ENCODE measurements around the gene LYPLAL1.
"Not testable (repeated sequence)": the region's sequence is repeated elsewhere in the genome, so short reads cannot be mapped to it uniquely, and the experiment has no call there.

Gene LYPLAL1

DNA sequence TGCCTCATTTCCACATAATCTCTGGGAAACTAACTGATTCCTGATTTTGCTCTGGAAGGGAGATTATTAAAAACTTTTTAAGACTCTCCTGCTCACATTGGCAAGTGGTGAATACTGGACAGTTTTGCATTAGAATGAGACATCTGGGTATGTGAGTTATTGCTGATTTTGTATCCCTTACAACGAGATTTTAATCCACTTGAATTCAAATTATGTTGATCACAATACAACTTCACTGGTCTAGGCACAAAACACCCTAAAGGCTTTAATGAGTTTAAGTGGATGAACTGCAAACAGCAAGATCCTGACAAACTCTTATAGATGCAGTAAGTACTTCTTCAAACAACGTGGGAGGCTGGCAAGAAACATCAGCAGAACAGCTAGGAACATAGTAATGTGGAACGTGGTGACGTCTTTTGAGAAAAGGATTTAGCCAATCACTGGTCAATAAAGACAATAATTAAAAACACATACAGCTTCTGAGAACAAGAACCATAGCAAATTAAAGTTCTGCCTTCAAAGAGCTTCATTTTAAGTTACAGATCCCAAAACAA lies 10.2 kb upstream of the LYPLAL1 start:
- no peak for DNase-seq (ENCODE audit: low read depth)

DNA sequence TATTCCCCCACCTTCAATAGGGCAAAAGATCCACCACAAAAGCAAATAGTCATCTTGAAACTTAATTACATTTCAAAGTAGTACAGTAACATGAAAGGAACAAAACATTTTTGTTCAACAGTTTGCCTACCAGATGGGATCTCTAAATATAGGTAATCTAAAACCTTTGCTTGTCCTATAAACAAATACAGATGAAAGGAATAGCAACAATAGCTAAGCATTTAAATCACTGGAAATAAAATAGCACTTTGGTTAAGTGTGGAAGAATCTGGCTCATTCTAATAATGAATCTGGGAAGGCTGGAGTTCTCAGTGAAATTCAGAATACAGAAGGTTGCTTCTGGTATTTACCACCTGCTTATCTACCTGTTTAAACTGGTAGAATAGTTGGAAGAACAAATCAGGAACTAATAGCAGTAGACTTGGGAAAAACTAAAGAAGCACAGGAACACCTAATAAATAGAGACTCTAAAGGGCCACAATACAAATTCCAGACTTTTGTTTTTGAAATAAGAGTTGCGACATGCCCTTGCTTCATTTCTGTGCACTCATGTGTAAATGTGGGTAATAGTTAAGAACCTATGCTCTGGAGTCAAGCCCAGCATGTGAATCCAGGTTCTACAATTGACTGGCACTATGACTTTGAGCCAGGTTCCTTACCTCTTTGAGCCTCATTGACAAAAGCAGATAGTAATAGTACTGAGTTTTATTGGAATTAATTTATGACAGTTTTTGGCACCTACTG lies 2.3 kb upstream of the LYPLAL1 start:
- no peak for DNase-seq (ENCODE audit: low read depth)

DNA sequence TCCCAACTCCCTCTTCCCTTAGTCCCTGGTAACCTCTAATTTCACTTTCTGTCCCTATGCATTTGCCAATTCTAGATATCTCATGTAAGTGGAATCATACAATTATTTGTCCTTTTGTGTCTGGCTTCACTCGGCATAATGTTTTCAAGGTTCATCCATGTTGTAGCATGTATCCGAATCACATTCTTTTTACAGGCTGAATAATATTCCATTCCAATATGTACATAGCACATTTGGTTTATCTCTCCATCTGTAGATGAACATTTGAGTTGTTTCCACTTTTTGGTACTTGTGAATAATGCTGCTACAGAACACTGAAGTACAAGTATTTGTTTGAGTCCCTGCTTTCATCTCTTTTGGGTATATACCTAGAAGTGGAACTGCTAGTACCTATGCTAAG lies 857 bp upstream of the LYPLAL1 start:
- no peak for DNase-seq (ENCODE audit: low read depth)

DNA sequence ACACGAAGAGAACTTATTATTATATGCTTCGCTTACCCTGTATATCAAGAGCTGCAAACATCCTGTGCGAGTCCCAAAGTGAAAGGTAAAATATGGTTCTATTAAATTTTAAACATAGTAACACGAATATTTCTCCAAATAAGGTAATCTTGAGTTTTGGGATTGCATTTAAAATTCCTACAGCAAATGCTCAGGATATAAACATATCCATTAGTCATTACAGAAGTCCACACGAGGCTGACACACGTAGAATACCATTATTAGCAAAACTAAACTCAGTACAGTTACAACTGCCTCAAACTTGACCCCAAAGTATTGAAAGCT lies 282 bp upstream of the LYPLAL1 start:
- DNase-seq (ENCODE audit: low read depth): no peak

DNA sequence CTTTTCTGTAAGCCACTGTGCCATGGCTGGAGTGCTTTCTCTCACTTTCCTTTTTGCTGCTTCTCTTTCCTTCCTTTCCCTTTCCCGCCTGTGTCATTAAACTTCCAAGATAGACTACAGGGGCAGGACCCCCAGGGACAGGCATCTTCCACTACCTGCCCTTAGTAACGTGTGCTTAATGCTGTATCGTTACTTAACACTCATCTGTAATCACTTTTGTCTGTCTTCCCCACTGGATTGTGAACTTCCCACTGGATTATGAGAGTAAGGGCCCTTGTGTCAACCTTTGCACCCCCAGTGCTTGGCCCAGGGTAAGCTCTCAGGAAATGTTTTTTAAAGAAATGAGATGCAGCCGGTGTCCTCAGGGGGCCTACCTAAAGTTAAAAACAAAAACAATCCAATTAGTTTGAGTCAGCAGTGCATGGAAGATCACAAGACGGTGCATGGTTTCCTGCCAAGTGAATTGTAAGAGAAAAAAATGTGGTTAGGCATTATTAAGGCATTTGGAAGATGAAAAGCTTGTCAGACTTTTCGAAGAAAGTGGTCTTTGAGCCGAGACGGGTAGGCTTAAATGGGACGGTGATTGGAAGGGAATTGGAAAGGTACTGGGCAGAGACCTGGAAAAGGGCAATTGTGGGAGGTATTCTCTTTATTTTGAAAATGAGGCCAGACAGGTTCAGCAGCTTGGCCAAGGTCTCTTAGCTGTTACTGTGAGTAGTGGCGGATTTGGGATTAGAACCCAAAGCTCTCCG lies 958 bp downstream of the LYPLAL1 start:
- no peak for DNase-seq (ENCODE audit: low read depth)

DNA sequence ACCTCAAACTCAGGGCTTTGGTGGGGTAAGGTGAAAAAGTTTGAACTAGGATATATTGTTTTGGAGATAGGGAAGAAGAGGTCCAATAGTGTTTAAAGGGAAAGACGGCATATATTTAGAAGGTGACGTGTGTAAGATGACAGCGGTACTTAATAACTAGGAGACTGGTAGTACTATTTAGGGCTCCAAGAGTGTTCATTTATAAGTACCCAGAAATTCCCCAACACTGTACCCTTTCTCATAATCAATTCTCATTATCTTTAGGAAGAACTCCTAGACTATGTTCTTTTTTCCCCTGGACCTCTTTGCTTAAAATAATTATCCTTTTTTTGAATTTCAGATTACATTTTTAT lies 1.5 kb downstream of the LYPLAL1 start:
- DNase-seq (ENCODE audit: low read depth): no peak

DNA sequence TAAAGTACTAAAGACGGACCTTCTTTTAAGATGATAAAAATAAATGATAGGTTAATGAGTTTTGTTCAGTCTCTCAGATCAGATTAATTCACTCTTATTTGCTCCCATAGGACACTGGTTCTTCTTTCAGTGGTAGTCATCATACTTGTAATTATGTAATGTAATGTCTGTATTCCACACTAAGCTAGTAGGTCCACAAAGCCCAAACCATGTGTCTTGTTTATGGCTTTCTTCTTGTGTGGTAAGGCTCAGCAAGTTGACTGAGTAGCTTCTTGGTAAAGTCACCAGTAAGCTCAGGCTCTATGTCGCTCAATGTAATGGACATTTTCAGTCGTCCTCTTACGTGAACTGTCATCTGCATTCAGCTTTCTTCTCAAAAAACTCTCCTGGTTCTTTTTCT lies 2.5 kb downstream of the LYPLAL1 start:
- DNase-seq (ENCODE audit: low read depth): no peak

DNA sequence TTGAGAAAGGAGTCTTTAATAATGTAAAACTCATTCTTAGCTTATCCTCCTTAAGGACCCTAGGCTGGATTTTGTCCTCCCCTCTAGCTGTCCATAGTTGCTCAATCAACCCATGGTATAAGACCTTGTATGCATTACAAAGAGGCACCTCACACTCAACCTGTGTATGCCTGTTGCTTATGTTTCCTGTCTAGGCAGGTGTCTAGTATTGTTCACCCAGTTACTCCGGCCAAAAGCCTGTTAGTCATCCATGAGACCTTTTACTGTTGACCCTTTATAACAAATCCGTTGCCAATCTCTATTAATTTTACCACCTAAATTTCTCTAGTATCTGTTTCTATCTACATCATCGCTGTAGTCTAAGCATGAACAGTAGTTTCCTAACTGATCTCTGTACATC lies 3.7 kb downstream of the LYPLAL1 start:
- DNase-seq (ENCODE audit: low read depth): no peak

DNA sequence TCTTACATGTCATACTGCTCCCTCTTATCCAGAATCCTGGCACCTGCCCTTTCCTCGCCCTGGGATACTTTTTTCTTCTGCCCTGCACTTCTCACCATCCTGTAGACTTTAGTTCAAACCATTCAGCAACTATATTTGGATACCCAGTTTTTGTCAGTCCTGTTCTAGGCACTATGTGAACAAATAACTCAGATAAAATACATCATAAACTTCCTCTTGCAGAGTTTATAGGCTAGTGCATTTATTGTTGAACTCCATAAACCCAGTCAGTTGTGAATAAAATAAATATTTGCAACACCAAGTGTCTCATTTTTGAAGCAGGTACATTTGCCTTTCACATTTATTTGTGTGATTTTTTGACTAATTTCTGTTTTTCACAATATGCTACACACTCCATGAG lies 4.3 kb downstream of the LYPLAL1 start:
- no peak for DNase-seq (ENCODE audit: low read depth)

DNA sequence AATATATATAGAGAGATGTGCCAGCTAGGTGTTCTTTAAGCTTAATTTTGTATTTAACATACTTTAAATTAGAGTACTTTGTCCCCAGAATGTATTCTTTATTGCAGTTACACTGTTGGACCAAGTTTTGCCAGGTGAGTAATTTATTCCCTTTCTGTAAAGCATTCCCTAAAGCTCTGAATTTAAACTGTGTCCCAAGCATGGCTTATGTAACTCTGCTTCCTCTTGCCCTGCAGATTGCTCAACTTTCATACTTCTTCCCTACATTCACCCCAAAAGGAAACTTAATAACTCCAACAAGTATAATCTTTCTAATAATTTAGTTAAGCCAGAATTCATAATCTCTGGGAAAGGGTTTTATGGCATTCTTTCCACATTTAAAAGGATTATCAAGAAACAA lies 5.6 kb downstream of the LYPLAL1 start:
- DNase-seq (ENCODE audit: low read depth): no peak

DNA sequence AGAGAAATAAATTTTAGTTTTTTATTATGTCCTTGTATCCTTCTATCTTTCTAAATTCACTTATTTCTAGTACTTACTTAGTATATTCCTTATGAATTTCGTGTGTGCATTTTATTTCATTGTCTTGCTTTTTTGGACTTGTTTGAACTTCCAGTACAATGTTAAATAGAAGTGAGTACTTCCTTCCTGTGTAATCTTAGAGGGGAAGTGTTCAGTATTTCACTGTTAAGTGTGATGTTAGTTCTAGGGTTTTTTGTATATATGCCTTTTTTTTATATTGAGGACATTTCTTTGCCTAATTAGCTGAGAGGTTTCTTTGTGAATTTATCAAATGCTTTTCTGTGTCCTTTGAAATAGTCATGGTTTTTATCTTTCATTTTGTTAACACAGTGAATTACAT lies 10.7 kb downstream of the LYPLAL1 start:
- DNase-seq (ENCODE audit: low read depth): no peak

DNA sequence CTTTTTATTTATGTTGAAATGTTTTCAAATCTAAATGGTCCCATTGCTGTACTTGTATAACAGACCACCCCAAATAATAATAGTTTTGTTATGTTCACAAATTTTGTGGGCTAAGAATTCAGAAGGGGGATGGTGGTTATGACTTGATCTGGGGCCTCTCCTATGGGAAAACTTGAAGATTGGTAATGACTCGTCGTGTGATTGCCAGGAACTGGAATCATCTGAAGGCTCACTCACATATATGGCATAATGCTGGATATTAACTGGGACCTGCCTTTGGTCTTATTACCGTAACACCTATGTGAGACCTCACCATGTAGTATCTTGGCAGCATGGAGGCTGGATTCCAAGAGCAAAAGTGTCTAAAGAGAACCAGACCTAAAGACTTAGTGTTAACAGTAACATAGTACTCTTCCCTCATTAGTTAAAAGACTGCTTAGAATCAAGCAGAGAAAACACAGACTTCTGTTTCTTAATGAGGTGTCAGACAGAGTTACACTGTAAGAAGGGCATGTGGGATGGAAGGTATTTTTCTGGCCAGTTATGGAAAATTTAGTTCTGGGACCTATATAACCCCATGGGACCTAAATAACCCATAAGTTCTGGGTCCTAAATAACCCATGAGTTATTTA lies 11.9 kb downstream of the LYPLAL1 start:
- DNase-seq (ENCODE audit: low read depth): no peak

DNA sequence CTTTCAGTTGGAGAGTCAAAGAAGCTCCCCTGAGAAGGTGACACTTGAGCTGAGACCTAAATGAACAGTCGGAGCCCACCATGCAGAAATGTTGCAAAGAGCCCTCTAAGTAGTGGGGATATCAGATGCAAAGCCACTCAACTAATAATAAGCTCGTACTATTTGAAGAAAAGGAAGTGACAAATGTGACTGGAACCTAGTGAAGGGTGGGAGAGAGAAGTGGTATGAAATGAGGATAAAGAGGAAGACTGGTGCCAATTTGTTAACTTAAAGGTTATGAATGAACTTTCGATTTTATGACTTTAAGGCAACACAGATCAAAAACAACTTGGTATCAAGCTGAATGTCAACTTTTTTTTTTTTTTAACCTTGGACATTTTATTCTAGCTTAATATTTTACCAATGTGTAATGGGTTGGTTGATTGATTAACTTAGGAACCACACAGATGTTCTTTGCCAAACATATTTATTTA lies 14.7 kb downstream of the LYPLAL1 start:
- DNase-seq (ENCODE audit: low read depth): no peak

DNA sequence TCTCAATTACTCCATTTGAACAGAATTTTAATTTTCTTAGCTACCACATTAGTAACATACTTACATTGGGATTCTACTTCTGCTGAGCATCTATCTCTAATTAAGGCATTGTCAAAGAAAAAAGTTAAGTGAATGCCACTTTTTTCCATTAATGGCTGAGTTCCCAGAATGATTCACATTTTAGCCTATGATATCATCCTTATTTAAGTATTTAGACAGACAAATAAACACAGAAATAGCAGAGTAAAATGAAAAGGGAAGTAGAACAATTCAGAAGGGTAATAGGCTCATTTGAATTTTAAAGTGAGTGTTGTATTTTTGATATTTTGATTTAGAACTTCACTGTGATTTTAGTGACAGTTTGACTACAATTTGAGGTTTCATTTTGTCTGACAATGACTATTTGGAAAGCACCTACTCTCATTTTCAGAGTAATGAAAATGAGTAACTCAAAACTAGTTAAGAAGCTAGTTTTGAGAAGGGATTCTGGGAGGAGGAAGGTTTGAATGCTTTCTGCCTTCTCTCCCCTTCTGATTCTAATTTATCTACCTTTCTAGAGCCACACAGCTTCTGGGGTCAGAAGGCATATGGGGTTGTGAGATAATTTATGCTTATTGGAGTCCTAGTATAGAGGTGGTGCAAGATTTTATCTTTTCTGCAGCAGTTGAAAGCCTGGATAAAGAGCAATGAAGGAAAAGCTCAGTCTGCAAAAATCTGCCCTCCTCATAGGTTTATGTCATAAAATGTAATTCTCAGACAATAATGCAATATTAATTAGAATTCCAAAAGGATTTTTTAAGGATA lies 15.5 kb downstream of the LYPLAL1 start:
- DNase-seq (ENCODE audit: low read depth): no peak

DNA sequence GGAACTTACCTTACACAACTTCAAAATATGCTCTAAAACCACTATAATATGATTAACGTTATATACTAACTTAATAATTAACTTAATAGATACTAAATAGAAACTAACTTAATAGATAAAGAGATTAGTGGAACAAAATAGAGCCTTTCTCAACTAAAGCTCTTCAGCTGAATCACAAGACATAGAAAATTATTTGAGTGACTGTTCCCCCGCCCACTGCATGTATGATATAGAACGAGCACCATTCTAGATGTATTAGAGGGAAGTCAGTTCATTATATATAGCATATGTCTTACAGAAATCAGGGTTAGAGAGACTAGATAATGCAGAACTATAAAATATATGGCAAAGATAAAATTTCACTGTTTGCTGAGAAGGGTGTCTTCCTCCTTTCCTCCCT lies 16.3 kb downstream of the LYPLAL1 start:
- DNase-seq (ENCODE audit: low read depth): no peak

DNA sequence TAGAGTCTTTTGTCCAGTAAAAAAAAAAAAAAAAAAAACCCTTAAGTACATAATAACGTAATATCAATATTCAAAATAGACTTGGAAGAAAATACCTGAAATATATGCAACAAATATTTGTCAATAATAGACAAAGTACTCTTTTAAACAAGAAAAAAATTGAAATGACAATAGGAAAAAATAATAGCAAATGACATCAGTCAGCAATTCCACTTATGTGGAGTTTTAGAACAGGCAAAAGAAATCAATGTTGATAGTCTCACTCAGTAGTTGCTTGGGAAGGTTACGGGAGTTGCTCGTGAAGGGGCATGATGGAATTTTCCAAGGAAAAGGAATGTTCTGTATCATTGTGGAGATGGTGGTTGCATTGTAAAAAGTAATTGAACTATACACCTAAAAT lies 16.9 kb downstream of the LYPLAL1 start:
- no peak for DNase-seq (ENCODE audit: low read depth)

DNA sequence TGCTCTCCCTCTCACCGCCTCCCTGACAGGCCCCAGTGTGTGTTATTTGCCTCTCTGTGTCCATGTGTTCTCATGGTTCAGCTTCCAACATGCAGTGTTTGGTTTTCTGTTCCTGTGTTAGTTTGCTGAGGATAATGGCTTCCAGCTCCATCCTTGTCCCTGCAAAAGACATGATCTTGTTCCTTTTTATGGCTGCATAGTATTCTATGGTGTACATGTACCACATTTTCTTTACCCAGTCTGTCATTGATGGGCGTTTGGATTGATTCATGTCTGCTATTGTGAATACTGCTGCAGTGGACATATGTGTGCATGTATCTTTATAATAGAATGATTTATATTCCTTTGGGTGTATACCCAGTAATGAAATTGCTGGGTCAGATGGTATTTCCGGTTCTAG lies 22.2 kb downstream of the LYPLAL1 start:
- not testable (repeated sequence) for DNase-seq (ENCODE audit: low read depth)

DNA sequence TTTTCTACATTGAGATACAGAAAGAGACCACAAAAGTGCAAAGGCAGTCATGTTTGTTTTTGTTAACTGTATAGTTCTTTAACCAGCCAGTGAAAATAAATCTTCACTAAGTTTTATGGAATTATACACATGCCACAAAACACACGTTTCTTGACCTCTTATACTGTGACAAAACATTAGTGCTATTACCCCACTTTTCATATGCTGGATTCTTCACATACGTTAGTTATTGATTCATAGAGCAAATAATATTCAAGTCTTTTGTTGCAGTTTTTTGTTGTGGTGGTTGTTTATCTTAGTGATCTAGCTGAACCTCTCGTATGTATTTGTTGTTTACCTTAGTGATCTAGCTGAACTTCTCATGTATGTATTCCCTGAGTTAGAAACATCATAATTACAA lies 28.0 kb downstream of the LYPLAL1 start:
- no peak for DNase-seq (ENCODE audit: low read depth)

DNA sequence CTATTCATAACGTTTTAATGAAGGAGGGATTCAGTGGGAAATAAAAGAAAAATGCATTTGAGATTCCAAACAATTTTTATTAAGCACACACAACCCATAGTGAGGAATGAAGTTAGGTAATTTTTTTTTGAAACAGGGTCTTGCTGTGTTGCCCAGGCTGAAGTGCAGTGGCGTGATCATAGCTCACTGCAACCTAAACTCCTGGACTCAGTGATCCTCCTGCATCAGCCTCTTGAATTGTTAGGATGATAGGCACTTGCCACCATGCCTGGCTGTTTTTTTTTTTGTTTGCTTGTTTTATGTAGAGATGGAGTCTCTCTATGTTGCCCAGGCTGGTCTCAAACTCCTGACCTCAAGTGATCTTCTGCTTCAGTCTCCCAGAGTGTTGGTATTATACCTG lies 28.9 kb downstream of the LYPLAL1 start:
- DNase-seq (ENCODE audit: low read depth): no peak

DNA sequence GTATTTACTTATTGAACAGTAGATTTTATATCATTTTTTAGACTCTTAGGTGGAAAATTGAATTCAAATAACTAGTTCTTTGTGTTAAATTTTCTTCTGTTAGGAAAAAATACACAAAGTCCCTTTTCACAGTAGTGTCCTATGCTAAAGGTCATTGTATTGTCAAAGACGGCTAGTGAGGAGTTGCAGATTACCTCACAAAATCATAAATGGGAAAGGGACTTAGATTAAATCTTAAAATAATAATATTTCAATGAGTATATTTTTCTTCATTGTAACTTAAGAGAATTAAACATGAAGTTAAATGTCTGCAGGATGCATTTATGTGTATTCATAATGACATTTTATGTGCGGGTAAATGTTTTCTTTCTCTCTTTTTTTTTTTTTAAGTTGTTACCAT lies 32.7 kb downstream of the LYPLAL1 start:
- DNase-seq (ENCODE audit: low read depth): no peak

DNA sequence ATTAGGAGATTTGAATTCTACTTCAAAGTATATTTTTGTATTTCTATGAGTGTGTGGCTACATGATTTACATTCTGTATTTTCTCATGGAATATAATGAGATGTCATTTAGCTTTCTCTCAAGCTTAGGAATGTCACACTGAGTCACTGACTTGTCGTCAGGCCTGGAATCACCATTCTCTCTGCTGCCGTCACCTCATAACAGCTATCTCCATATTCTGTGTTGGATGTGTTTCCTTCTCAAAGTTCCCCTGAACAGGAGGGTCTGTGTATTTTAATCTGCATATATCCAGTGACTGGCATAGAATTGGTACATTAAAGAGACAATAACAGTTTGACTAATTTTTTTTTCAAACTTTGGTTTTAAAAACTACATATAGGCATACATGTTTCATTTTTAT lies 35.9 kb downstream of the LYPLAL1 start:
- DNase-seq (ENCODE audit: low read depth): no peak

DNA sequence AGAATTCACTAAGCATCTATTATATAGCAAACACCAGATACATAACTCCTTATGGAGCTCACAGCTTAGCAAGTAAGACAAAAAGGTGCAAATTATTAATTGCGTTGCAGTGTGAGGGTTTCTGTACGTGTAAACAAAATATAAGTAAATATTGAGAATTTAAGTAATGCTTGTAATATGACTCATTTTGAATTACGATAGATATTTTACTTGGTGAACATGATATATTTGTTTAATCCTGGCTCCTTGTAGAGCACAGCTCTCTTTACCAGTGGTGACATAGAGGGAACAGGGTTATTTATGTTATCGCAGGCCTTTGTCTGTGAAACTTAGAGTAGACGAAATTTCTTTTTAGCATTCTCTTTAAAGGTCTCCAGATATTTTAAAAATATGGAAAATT lies 36.4 kb downstream of the LYPLAL1 start:
- DNase-seq (ENCODE audit: low read depth): no peak
